ENCODE results near the gene GPX2. TPM values are rescaled to one million over a fixed set of nuclear protein-coding genes. Genes with fewer than 3 reads are reported as not detected.
A peak's percentile ranks its signal among the peaks of the same experiment; 100 is the strongest.

The GPX2 gene
- not detected for total RNA-seq
- long read RNA-seq: 0 reads

DNA sequence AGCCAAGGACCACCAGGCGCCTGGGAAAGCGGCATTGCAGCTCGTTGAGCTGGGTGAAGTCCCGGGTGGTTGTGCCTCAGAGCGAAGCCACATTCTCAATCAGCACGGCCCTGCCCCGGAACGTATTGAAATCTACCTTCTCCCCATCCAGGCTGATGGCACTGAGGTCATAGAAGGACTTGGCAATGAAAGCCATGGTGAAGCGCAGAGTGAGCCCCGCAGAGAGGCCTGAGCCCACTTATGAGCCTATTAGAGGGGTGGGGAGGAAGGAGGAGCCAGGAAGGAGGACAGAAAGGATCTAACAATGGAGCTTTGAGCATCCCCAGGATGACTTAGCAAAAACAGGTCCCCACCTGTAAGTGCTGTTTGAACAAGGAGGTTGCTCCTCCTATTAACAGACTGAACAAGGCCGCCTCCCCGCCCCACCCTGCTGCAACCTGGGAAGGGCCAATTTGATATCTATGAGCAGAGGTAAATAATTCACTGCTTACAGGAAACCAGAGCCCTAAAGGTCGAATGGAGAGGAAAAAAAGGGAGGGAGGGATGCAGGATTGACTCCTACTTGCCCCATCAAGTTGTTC lies at the start of gene GPX2:
GPX2 (minus strand) TSS at position 215 of the 581 bp plus-strand sequence; CDS start at position 196, 19 bp downstream.
- intact Hi-C loops (cut with DNase I): no loop called here
- no peak for ATAC-seq
- no peak for DNase-seq

DNA sequence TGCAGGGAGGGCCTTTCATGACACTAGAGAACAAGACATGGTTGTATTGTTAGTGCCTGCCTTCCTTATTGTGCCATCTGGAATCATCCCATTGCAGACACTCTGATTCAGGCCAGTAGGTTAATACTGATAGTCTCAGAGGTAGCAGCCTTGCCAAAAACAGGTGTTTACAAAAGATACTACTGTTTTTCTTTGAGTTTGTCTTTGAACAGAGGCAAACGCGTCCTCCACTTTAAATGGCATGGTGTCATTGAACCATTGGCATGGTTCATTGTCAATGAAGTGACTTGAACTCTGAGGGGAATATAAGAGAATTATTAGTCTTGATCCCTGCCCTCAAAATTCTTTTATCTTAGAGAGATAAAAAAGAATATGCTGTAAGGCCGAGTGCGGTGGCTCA lies 48.4 kb upstream of the GPX2 start:
- no peak for DNase-seq
- intact Hi-C loops (cut with DNase I): no loop called here

DNA sequence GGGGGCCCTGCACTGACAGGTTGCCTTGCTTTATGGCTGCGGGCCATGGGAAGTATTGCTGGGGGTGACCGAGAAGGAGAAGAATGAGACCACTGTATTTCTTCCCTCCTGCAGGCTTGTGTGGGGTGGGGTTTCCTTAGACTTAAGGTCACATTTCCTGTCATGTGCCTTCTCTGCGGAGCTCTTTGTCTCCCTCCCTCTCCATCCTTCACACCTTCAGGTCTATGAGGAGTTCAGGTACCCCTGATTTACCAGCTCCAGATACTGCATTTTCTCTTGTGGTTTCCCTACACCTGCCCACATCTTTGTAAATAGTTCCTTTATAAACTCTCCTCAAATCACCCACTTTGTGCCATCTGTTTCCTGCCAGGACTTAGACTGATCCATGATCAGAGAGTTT lies 47.8 kb upstream of the GPX2 start:
- ATAC-seq (no peak), DNase-seq (no peak)
- intact Hi-C loops (cut with DNase I): no loop called here

More for the DNA sequence above, 48.4 kb upstream of the GPX2 start:
- no peak for ATAC-seq

DNA sequence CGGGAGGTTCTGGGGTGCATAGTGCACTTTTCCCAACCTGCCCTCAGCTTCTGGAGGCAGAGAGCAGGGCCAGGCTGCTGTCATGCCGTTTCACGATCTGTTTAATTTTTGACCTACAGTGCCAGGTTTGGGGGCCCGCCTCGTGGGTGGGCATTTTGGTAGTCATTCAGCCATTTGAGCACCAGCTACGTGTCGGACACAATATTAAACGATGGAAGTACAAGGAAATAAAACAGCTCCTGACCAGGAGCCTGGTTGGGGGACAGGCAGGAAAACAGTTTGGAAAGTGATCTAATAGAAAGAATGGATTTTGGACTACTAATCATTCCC lies 44.9 kb upstream of the GPX2 start:
- ATAC-seq: no peak

DNA sequence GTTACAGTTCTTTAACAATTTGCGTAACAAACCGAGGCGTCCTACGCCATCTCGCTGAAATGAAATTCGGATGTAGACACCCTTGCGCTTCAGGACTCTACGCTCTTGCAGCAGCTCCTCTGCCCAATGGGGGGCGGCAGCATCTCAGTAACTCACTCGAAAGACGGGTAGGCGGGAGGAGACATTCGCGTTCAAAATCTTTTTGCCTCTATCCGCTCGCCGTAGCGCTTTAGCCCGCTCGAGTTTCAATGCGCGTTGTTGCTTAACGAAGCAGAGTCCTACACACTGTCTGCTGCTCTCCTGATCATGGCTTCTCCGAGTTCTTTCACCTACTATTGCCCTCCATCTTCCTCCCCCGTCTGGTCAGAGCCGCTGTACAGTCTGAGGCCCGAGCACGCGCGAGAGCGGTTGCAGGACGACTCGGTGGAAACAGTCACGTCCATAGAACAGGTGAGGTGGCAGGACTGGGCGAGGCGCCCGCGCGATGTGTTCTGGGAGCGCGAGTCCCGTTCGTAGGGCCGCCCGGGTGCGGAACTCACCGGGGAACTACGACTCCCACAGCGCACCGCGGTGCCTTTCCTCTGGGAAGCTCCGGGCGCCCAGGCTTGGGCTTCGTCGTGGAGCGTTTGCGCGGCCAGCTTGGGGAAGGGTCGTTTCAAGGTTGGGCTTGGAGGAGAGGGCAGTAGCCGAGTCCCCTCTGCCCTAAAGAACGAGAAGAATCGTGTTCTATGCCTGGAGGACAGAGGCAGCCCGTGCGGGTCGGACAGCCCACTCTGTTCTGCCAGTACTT lies 44.3 kb upstream of the GPX2 start, which contains the start of gene FNTB:
FNTB (plus strand) TSS at position 248 of the 790 bp plus-strand sequence; CDS start at position 307, 59 bp downstream.
- peak; percentile 98 to 99 for ATAC-seq

More for the DNA sequence above, 44.9 kb upstream of the GPX2 start:
- intact Hi-C loops (cut with DNase I): loop anchor here in 1 of 2 donors (10.0 kb wide), 1 partner anchor 163 kb away; no protein-coding TSS in a partner anchor
- no peak for DNase-seq

DNA sequence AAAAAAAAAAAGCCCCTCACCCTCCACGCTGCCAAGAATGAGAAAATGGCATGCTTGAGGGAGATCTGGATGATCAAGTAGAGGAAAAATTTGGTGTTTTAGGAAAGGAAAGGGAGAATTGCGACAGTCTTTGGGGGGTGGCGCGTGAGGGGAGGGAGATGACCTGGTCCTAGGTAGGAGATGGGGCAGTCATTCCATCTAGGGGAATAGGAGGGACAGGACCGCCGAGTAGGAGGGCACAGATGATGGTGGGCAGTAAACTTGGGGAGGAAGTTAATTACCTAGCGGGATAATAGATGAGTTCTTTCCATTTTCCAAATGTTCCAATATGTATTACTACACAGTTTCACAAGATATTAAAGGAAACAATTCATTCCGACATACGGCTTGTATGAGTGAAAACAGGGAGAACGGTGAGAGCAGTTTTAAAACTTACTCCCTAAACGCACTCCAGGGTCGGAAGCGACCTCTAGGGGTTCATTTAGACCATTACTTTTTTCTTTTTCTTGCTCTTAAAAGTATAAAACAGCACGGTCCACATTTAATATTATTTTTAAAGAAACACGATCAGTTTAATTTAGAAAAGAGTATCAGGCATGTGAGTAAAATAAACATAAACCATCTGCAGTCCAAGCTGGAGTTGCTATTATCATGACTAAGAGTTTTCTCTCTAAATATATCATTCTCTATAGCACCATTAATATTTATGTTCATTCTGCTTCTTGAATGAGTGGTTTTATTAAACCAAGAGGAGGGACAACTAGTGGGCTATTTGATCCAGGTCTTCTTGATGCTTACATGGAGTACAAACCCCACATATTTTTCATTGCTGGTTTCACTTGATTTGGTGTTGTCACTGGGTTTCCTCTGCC lies 41.1 kb upstream of the GPX2 start:
- intact Hi-C loops (cut with DNase I): loop anchor here in 1 of 2 donors (10.0 kb wide), 1 partner anchor 159 kb away; no protein-coding TSS in a partner anchor

More for the DNA sequence above, 44.3 kb upstream of the GPX2 start, which contains the start of gene FNTB:
- peak; percentile 97 for DNase-seq
- intact Hi-C loops (cut with DNase I): loop anchor here in 1 of 2 donors (10.0 kb wide), 1 partner anchor 162 kb away; no protein-coding TSS in a partner anchor

DNA sequence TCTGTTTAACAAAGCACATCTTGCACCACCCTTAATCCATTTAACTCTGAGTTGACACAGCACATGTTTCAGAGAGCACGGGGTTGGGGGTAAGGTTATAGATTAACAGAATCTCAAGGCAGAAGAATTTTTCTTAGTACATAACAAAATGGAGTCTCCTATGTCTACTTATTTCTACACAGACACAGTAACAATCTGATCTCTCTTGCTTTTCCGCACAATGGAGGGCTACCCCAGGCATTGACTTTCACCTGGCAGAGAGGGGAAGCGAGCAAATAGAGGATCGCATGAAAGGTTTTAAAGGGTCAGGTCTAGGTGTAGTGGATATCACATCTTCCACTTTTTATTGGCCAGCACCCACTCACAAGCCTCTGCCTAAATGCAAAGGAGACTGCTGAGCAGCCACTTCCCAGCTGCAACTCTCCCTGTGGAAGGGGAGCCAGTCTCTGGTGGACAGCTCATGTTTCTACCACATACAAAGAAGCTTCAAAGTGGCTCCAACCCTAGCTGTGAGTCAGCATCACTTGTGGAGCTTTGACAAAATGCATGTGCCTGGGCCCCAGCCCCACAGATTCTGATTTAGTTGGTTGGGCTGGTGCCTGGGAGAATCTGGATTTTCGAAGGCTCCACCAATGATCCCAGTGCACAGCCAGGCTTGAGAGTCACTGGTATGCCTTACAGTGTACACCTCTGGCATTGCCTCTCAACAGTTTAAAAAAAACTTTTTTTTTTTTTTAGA lies 37.0 kb upstream of the GPX2 start:
- DNase-seq (no peak), ATAC-seq (no peak)
- intact Hi-C loops (cut with DNase I): loop anchor here in 1 of 2 donors (10.0 kb wide), 2 partner anchors 65 to 155 kb away; partner anchors contain the start of gene CHURC1

More for the DNA sequence above, 41.1 kb upstream of the GPX2 start:
- DNase-seq (no peak), ATAC-seq (no peak)

DNA sequence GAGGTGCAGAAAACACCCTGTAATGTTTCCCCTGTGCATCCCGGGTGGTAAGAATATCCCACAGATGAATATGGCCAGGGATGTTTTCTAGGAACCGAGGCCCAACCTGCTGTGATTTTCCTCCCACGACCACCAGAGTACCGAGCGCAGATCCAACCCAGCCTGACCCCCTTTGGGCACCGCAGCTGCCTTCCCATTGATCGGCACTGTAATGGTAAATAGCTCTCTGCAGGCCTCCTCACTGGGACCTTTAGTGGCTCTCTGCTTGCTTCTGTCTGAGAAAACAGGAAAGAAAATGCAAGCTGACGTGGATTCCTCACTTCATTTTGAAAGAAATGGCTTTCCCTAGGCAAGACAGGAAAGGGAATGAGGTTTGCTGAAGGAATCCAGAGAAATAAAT lies 32.0 kb upstream of the GPX2 start:
- DNase-seq: no peak
- intact Hi-C loops (cut with DNase I): loop anchor here in 1 of 2 donors (10.0 kb wide), 1 partner anchor 60 kb away; the partner anchor contains the start of gene CHURC1
- ATAC-seq: no peak

DNA sequence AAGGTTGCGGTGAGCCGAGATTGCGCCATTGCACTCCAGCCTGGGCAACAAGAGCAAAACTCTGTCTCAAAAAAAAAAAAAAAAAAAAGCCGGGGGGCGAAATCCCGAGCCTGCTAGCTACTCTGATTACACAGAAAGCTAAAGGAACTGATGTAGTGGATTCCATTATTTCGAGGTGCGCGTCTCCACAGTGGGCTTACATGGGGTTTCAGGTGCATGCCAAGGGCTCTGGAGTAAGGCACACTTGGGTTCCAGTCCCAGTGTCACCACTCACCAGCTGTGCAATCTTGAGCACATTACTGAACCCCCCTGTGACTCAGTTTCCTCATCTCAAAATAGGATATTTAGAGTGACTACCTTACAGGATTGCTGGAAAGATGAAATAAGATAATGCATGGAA lies 31.3 kb upstream of the GPX2 start:
- intact Hi-C loops (cut with DNase I): loop anchor here in 1 of 2 donors (10.0 kb wide), 1 partner anchor 59 kb away; the partner anchor contains the start of gene CHURC1
- no peak for ATAC-seq
- DNase-seq: no peak

DNA sequence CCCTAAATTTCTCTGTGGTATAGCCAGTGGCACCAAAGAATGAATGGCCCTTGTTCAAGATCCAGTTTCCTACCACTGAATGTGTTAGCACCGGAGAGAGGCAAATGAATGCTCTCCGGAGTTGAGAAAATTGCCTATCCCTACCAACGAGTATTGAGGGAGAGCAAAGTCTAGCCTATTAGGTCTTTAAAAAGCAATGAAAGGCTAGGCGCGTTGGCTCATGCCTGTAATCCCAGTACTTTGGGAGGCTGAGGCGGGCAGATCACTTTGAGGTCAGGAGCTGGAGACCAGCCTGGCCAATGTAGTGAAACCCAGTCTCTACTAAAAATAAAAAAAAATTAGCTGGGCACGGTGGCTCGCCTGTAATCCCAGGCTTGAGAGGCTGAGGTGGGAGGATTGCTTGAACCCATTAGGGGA lies 30.5 kb upstream of the GPX2 start:
- intact Hi-C loops (cut with DNase I): loop anchor here in 1 of 2 donors (10.0 kb wide), 1 partner anchor 58 kb away; the partner anchor contains the start of gene CHURC1
- ATAC-seq (no peak), DNase-seq (no peak)

DNA sequence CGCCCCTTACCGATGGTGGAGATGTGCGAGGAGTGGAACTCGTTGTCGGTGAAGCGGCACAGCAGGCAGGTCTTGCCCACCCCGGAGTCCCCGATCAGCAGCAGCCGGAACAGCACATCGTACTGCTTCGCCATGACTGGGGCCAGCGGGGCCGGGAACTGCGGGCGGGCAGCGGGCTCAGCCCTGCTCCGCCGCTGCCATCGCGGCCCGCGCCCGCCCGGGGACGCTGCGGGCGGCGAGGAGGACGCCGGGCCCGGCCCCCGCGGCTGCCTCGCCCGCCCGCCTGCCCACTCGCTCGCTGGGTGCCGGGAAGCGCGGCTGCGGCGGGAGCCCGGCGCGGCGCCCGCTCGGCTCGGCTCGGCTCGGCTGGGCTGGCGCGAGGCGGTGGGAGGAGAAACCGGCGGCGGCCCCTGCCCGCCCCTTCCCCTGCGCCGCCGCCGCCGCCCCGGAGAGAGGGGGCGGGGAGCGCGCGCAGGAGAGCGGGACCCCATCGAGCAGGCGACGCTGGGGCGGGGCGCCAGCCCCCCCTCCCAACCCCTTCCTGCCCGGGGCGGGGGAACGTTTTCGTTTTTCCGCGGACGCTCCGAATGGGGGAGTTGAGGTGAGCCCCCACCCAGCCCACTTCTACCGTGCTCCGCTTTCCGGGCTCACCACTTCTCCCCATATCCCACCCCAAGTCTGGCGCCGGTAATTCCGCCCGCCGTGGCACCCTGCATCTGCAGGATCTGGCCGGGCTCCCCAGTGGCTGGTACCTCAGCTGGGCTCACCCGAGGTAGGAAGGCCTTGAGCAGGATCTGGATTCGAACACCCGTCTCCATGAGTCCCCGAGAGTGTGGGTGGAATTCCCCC lies 29.6 kb upstream of the GPX2 start, which contains the start of gene RAB15:
RAB15 (minus strand) TSS at position 394 of the 849 bp plus-strand sequence; CDS start at position 134, 260 bp downstream.
- intact Hi-C loops (cut with DNase I): loop anchor here in 1 of 2 donors (10.0 kb wide), 1 partner anchor 57 kb away; the partner anchor contains the start of gene CHURC1
- ATAC-seq (peak; percentile 82 to 87), DNase-seq (no peak)

DNA sequence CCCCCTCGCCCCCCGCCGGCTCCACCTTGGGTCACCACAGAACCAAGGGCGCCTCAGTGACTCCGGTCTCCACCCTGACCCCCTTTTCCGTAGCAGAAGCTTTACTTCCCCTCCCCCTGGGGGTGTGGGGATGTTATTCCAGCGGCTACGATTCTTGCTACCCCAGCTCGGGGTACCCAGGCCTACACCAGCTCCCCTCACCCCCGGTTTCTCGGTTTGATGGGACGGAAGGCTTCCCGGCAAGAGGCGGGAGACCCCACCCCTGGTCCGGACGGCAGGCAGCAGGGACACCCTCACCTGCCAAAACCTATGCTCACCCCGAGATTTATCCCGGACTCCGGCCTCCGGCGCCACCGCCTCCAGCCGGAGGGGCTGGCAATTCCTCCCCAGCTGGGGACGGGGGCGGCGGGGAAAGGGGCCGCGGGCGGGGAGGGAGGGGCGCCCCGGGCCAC lies 29.0 kb upstream of the GPX2 start:
- no peak for ATAC-seq
- DNase-seq: no peak
- intact Hi-C loops (cut with DNase I): loop anchor here in 1 of 2 donors (10.0 kb wide), 1 partner anchor 57 kb away; the partner anchor contains the start of gene CHURC1

DNA sequence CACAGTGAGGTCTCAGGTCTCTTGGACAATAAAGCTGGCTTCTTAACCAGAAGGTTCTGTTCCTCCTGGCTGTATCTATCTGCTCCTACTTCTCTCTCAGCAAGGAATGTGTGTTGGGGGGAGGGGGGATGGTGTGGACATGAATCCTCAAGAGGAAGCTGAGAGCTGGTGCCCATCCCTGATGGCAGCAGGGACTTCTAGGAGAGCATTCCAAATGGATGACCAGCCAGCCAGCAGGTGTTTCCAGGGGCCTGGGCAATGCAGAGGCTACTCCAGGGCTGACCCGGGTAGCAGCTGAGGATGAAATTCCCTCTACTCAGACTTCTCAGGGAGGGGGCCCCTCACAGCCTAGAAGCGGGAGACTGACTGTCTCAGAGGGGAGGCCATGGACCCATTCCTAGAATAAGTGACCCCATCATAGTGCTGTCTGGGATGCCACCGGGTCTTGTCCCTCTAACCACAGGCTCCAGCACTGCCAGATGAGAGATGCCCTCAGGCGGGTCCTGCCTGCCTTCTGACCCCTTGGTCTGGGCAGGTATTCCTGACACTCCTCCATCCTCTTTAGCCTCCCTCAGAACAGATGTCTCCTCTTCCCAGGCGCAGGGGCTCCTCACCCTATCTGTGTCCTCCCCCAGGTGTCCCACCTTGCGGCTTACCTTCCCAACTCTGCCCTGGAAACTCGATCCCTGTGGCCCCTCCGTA lies 28.4 kb upstream of the GPX2 start:
- DNase-seq (no peak), ATAC-seq (peak in 1 of 2 donors; percentile 5)
- intact Hi-C loops (cut with DNase I): loop anchor here in 1 of 2 donors (10.0 kb wide), 1 partner anchor 56 kb away; the partner anchor contains the start of gene CHURC1

DNA sequence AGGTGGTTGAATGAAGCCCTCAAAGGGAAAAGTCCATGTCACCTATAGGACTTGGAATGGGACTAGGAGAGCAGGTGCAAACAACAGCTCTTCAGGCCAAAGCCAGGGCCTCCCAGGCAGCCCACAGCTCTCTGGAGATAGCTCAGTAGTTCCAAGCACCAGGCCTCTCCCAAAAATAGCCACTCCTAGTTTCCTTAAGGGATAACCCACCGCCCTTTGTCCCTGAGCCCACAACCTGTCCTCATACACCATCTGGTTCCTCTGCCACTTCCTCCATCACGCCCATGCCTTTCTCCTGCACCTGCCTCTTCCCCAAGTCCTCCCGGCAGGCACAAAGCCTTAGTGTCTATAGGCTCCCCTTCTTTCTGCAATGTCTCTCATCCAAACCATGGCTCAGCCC lies 27.5 kb upstream of the GPX2 start:
- no peak for DNase-seq
- intact Hi-C loops (cut with DNase I): loop anchor here in 1 of 2 donors (10.0 kb wide), 1 partner anchor 55 kb away; the partner anchor contains the start of gene CHURC1
- ATAC-seq: no peak

DNA sequence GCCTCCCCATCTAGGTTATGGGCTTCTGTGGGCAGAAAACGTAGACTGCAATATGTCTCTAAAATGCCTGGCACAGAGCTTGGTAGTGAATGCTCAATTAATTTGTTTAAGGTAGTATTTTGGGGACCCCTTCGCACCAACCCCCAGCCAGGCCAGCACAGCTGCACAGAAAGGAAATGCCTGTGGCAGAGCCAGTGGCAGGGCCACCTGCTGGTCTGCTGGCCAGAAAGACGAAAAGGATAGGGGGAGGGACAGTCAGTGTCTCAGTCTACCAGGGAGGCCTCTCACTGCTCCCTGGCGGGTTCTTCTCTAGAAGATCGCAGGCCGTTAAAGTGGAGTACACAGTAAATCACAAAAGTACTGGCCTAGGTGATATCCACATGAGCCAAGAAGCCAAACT lies 26.1 kb upstream of the GPX2 start:
- intact Hi-C loops (cut with DNase I): no loop called here
- ATAC-seq: no peak
- no peak for DNase-seq

DNA sequence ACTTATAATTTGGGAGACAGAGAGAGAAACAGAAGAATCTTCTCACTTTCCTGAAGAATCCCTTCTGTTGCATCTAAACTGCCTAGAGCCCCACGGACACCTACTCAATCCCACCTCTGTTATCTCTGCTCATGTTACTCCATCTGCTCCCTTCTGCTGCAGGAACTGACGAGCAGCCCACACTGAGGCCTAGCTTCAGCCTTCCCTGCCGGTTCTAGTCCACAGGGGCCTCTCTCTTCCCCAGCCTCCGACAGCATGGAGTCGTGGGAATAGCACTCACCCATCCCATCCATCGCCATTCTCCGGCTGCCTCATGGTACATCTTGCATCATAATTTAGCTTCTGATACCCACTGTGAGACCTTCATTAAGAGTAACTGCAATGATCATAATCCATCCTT lies 25.6 kb upstream of the GPX2 start:
- intact Hi-C loops (cut with DNase I): no loop called here
- no peak for DNase-seq
- no peak for ATAC-seq
